HAP-1 (cell line): ENCODE measurements around the gene TRIP12.

ENCODE experiments used
- DNase-seq, 2 experiments: peaks; one replicate each; pipeline ENCODE4 v3.0.0-alpha.2; 2016 to 2020; ENCODE audit warnings: low spot score in 2 of 2
- H3K27me3 ChIP-seq: fragments of 250-450 bp; sonication (Bioruptor Pico); 2 replicates; pipeline ENCODE4 v1.5.1; 2020; ENCODE audit warnings: low read depth, mild to moderate bottlenecking, moderate library complexity
- H3K36me3 ChIP-seq: fragments of 250-450 bp; sonication (Bioruptor Pico); replicated peaks from 2 replicates; pipeline ENCODE4 v1.5.1; 2020; ENCODE audit warnings: mild to moderate bottlenecking
- H3K4me1 ChIP-seq: fragments of 250-450 bp; sonication (Bioruptor Pico); 2 replicates; pipeline ENCODE4 v1.5.1; 2020; ENCODE audit warnings: mild to moderate bottlenecking
- H3K4me3 ChIP-seq: fragments of 250-450 bp; sonication (Bioruptor Pico); 2 replicates; pipeline ENCODE4 v1.5.1; 2020; ENCODE audit warnings: mild to moderate bottlenecking, moderate library complexity
- H3K9me3 ChIP-seq: fragments of 250-450 bp; sonication (Bioruptor Pico); 2 replicates; pipeline ENCODE4 v1.5.1; 2020; ENCODE audit warnings: mild to moderate bottlenecking, moderate library complexity
- in situ Hi-C: fragments of 300-500 bp; cut with MboI; formaldehyde crosslinking; loops from 3 replicates; pipeline ENCODE4 v1.14.3; 2020; ENCODE audit warnings: low sequenced_read_pairs, inconsistent platforms, mixed read lengths

The TRIP12 gene

GRCh38 chr2:229879191-229879950, 42.4 kb downstream of the TRIP12 start:
- Histone ChIP-seq H3K4me1 (no peaks in the 10 kb centered on the region), H3K4me3 (no peak overlapping the region), H3K9me3 (no peaks in the 10 kb centered on the region), H3K27me3 (no peaks in the 10 kb centered on the region), H3K36me3 (peaks cover 25% of the 10 kb centered on the region)
- in situ Hi-C loops: no loop called here
- no peak for DNase-seq

- peaks cover 25% of the 10 kb centered on the region for H3K36me3 ChIP-seq
- no peak for DNase-seq
- no peaks in the 10 kb centered on the region for H3K27me3 ChIP-seq
- in situ Hi-C loops: no loop called here
- H3K4me1 ChIP-seq: no peaks in the 10 kb centered on the region
- H3K4me3 ChIP-seq: no peak overlapping the region
- H3K9me3 ChIP-seq: no peaks in the 10 kb centered on the region
Observed at GRCh38 chr2:229875549-229875948, 46.3 kb downstream of the TRIP12 start.

- DNase-seq: no peak
- no peaks in the 10 kb centered on the region for H3K27me3 ChIP-seq
- no peaks in the 10 kb centered on the region for H3K4me1 ChIP-seq
- no peak overlapping the region for H3K4me3 ChIP-seq
- H3K9me3 ChIP-seq: no peaks in the 10 kb centered on the region
- in situ Hi-C loops: no loop called here
- peaks cover 19% of the 10 kb centered on the region for H3K36me3 ChIP-seq
Observed at GRCh38 chr2:229874647-229875046, 47.2 kb downstream of the TRIP12 start.

GRCh38 chr2:229873123-229873581, 48.7 kb downstream of the TRIP12 start:
- Histone ChIP-seq H3K27me3 (no peaks in the 10 kb centered on the region), H3K4me1 (no peaks in the 10 kb centered on the region), H3K36me3 (peaks cover 17% of the 10 kb centered on the region), H3K4me3 (no peak overlapping the region), H3K9me3 (no peaks in the 10 kb centered on the region)
- in situ Hi-C loops: no loop called here
- DNase-seq: no peak

- DNase-seq: no peak
- in situ Hi-C loops: no loop called here
- H3K36me3 ChIP-seq: peaks cover 8% of the 10 kb centered on the region
Observed at GRCh38 chr2:229870903-229871656, 50.7 kb downstream of the TRIP12 start.

GRCh38 chr2:229869226-229869625, 52.6 kb downstream of the TRIP12 start:
- DNase-seq: no peak
- peaks cover 8% of the 10 kb centered on the region for H3K36me3 ChIP-seq
- no peak overlapping the region for H3K4me3 ChIP-seq
- no peaks in the 10 kb centered on the region for H3K9me3 ChIP-seq
- in situ Hi-C loops: no loop called here
- H3K4me1 ChIP-seq: no peaks in the 10 kb centered on the region
- H3K27me3 ChIP-seq: no peaks in the 10 kb centered on the region

More at GRCh38 chr2:229870903-229871656, 50.7 kb downstream of the TRIP12 start:
- Histone ChIP-seq H3K4me1 (no peaks in the 10 kb centered on the region), H3K27me3 (no peaks in the 10 kb centered on the region), H3K9me3 (no peaks in the 10 kb centered on the region), H3K4me3 (no peak overlapping the region)

- Histone ChIP-seq H3K27me3 (no peaks in the 10 kb centered on the region), H3K9me3 (no peaks in the 10 kb centered on the region), H3K36me3 (peaks cover 8% of the 10 kb centered on the region), H3K4me1 (no peaks in the 10 kb centered on the region), H3K4me3 (no peak overlapping the region)
- no peak for DNase-seq
- in situ Hi-C loops: no loop called here
Observed at GRCh38 chr2:229868794-229869193, 53.0 kb downstream of the TRIP12 start.

- no peak overlapping the region for H3K4me3 ChIP-seq
Observed at GRCh38 chr2:229865033-229865432, 56.8 kb downstream of the TRIP12 start.

GRCh38 chr2:229861431-229861830, 60.4 kb downstream of the TRIP12 start:
- Histone ChIP-seq H3K9me3 (no peaks in the 10 kb centered on the region), H3K27me3 (no peaks in the 10 kb centered on the region), H3K4me1 (no peaks in the 10 kb centered on the region), H3K4me3 (no peak overlapping the region), H3K36me3 (peaks cover 14% of the 10 kb centered on the region)
- no peak for DNase-seq
- in situ Hi-C loops: no loop called here

More at GRCh38 chr2:229865033-229865432, 56.8 kb downstream of the TRIP12 start:
- Histone ChIP-seq H3K27me3 (no peaks in the 10 kb centered on the region), H3K36me3 (peaks cover 8% of the 10 kb centered on the region), H3K9me3 (no peaks in the 10 kb centered on the region), H3K4me1 (no peaks in the 10 kb centered on the region)
- in situ Hi-C loops: no loop called here
- no peak for DNase-seq

GRCh38 chr2:229860334-229860733, 61.5 kb downstream of the TRIP12 start:
- Histone ChIP-seq H3K4me1 (no peaks in the 10 kb centered on the region), H3K36me3 (peaks cover 18% of the 10 kb centered on the region), H3K9me3 (no peaks in the 10 kb centered on the region), H3K4me3 (no peak overlapping the region), H3K27me3 (no peaks in the 10 kb centered on the region)
- no peak for DNase-seq
- in situ Hi-C loops: no loop called here

GRCh38 chr2:229858351-229858750, 63.5 kb downstream of the TRIP12 start:
- H3K27me3 ChIP-seq: no peaks in the 10 kb centered on the region
- peaks cover 24% of the 10 kb centered on the region for H3K36me3 ChIP-seq
- no peak overlapping the region for H3K4me3 ChIP-seq
- DNase-seq: no peak
- in situ Hi-C loops: no loop called here
- no peaks in the 10 kb centered on the region for H3K9me3 ChIP-seq
- H3K4me1 ChIP-seq: no peaks in the 10 kb centered on the region

GRCh38 chr2:229857634-229858033, 64.2 kb downstream of the TRIP12 start:
- no peak for DNase-seq
- Histone ChIP-seq H3K9me3 (no peaks in the 10 kb centered on the region), H3K36me3 (peaks cover 26% of the 10 kb centered on the region), H3K27me3 (no peaks in the 10 kb centered on the region), H3K4me3 (no peak overlapping the region), H3K4me1 (no peaks in the 10 kb centered on the region)
- in situ Hi-C loops: no loop called here

- Histone ChIP-seq H3K9me3 (no peaks in the 10 kb centered on the region), H3K27me3 (no peaks in the 10 kb centered on the region), H3K4me1 (no peaks in the 10 kb centered on the region), H3K36me3 (peaks cover 30% of the 10 kb centered on the region), H3K4me3 (no peak overlapping the region)
- in situ Hi-C loops: no loop called here
- DNase-seq: no peak
Observed at GRCh38 chr2:229856413-229856812, 65.4 kb downstream of the TRIP12 start.

- H3K9me3 ChIP-seq: no peaks in the 10 kb centered on the region
- H3K4me3 ChIP-seq: no peak overlapping the region
- no peaks in the 10 kb centered on the region for H3K27me3 ChIP-seq
- H3K4me1 ChIP-seq: no peaks in the 10 kb centered on the region
- in situ Hi-C loops: no loop called here
- no peak for DNase-seq
- peaks cover 30% of the 10 kb centered on the region for H3K36me3 ChIP-seq
Observed at GRCh38 chr2:229855116-229855515, 66.7 kb downstream of the TRIP12 start.
